BE2C (cell line): ENCODE results near the gene TDRD12.

Experiments used
- DNase-seq: peaks from one replicate; pipeline ENCODE4 v3.0.0-alpha.2; 2020
- H3K27me3 ChIP-seq: fragments of 250-450 bp; sonication (Bioruptor Pico); 2 replicates; pipeline ENCODE4 v1.5.1; 2020; ENCODE audit warnings: mild to moderate bottlenecking
- H3K36me3 ChIP-seq: fragments of 250-450 bp; sonication (Bioruptor Pico); 2 replicates; pipeline ENCODE4 v1.5.1; 2020; ENCODE audit warnings: mild to moderate bottlenecking
- H3K4me1 ChIP-seq: fragments of 250-450 bp; sonication (Bioruptor Pico); 2 replicates; pipeline ENCODE4 v1.5.1; 2020
- H3K4me3 ChIP-seq: 2 replicates; pipeline ENCODE4 v1.5.1; 2011; ENCODE audit warnings: low read depth, low read length
- H3K9me3 ChIP-seq: fragments of 250-450 bp; sonication (Bioruptor Pico); 2 replicates; pipeline ENCODE4 v1.5.1; 2020
- TF ChIP-seq, protein P1 (sequence below): IDR thresholded peaks from 2 replicates; pipeline ENCODE4 v1.5.1; 2012; ENCODE audit warnings: mild to moderate bottlenecking, low read depth, low read length

The TDRD12 gene

DNA sequence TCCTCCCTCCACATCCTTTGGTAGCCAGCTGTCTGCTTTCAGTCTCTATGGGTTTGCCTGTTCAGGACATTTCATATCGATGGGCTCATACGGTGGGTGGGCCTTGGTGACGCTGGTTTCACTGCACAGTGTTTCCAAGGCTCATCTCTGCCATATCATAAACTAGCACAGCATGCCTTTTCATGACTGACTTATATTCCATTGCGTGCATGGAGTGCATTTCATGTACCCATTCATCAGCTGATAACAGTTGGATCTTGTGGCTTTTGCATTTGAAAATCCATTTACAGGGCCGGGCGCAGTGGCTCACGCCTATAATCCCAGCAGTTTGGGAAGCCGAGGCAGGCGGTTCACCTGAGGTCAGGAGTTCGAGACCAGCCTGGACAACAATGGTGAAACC is 69.9 kb downstream of the TDRD12 start:
- H3K9me3 ChIP-seq: no peaks in the 10 kb centered on the region
- H3K27me3 ChIP-seq: no peaks in the 10 kb centered on the region
- no peak overlapping the region for H3K4me3 ChIP-seq
- no peak for DNase-seq
- TF ChIP-seq, protein P1, sequence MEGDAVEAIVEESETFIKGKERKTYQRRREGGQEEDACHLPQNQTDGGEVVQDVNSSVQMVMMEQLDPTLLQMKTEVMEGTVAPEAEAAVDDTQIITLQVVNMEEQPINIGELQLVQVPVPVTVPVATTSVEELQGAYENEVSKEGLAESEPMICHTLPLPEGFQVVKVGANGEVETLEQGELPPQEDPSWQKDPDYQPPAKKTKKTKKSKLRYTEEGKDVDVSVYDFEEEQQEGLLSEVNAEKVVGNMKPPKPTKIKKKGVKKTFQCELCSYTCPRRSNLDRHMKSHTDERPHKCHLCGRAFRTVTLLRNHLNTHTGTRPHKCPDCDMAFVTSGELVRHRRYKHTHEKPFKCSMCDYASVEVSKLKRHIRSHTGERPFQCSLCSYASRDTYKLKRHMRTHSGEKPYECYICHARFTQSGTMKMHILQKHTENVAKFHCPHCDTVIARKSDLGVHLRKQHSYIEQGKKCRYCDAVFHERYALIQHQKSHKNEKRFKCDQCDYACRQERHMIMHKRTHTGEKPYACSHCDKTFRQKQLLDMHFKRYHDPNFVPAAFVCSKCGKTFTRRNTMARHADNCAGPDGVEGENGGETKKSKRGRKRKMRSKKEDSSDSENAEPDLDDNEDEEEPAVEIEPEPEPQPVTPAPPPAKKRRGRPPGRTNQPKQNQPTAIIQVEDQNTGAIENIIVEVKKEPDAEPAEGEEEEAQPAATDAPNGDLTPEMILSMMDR: no peak
- no peaks in the 10 kb centered on the region for H3K36me3 ChIP-seq
- H3K4me1 ChIP-seq: no peaks in the 10 kb centered on the region

DNA sequence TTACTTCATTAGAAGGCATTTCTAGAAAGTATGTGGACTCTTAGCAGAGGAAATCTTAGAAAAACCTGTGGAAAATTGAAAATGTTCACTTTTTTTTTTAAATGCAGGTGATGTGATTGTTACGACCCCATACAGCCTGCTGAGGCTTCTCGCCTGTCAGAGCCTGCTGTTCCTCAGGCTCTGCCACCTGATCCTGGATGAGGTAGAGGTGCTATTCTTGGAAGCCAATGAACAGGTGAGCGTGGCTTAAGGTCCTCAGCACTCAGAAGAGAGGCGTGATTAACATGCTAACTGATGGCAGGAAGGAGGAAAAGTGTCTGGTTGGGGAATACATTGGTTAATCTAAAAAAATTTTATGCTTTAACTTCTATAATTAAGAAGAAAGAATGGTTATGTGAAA is 78.6 kb downstream of the TDRD12 start:
- DNase-seq: no peak
- Histone ChIP-seq H3K9me3 (no peaks in the 10 kb centered on the region), H3K4me1 (no peaks in the 10 kb centered on the region), H3K27me3 (no peaks in the 10 kb centered on the region), H3K36me3 (no peaks in the 10 kb centered on the region), H3K4me3 (no peak overlapping the region)
- TF ChIP-seq, protein P1: no peak

DNA sequence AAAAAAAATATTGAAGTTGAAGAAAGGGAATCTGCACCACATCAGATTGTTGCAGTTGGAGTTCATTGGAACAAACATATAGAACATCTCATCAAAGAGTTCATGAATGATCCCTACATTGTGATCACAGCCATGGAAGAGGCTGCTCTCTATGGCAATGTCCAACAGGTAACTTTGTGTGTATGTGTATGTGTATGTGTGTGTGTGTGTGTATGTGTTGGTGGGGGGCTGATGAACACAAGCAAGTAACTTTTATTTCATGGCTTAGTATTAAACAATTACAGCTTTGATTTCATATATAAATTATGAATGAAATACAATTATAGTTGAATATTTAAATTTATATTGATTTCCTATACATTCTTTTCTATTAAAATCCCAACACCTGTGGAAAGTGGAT is 80.6 kb downstream of the TDRD12 start:
- DNase-seq: no peak
- H3K9me3 ChIP-seq: no peaks in the 10 kb centered on the region
- TF ChIP-seq, protein P1: no peak
- H3K27me3 ChIP-seq: no peaks in the 10 kb centered on the region
- H3K4me3 ChIP-seq: no peak overlapping the region
- no peaks in the 10 kb centered on the region for H3K36me3 ChIP-seq
- no peaks in the 10 kb centered on the region for H3K4me1 ChIP-seq

DNA sequence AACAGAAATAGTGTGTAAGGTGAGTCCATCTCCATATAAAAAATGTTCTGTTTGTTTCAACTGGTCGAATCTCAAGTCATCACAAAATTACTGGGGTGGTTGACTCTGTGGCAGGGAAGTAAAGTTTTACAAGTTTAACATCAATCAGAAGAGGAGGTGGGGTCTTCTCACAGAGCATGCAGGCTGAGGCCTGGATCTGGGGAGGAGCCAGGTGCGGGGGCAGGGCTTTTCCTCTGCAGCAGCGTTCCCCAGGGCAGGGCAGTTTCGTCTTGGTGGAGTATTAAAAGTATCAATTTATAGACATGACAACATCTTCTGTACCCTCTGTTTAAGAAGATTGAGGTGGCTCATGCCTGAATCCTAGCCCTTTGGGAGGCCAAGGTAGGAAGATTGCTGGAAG is 81.2 kb downstream of the TDRD12 start:
- Histone ChIP-seq H3K36me3 (no peaks in the 10 kb centered on the region), H3K27me3 (no peaks in the 10 kb centered on the region), H3K9me3 (no peaks in the 10 kb centered on the region), H3K4me1 (no peaks in the 10 kb centered on the region), H3K4me3 (no peak overlapping the region)
- TF ChIP-seq, protein P1: no peak
- DNase-seq: no peak

DNA sequence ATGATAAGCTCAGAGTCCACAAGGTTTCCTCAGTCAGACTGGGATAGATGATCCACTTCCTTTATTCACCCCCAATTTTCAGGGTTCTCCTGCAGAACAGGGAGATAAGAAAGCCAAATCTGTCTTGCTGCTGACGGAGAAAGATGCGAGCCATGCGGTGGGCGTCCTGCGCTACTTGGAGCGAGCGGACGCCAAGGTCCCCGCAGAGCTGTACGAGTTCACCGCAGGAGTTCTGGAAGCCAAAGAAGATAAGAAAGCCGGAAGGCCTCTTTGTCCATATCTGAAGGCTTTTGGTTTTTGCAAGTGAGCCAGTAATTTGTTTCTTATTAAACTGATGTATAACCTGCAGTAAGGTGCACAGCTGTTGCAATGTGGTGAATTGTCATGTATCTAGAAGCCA is 83.3 kb downstream of the TDRD12 start:
- Histone ChIP-seq H3K4me1 (no peaks in the 10 kb centered on the region), H3K9me3 (no peaks in the 10 kb centered on the region), H3K4me3 (no peak overlapping the region), H3K36me3 (no peaks in the 10 kb centered on the region), H3K27me3 (no peaks in the 10 kb centered on the region)
- DNase-seq: no peak
- TF ChIP-seq, protein P1: no peak

DNA sequence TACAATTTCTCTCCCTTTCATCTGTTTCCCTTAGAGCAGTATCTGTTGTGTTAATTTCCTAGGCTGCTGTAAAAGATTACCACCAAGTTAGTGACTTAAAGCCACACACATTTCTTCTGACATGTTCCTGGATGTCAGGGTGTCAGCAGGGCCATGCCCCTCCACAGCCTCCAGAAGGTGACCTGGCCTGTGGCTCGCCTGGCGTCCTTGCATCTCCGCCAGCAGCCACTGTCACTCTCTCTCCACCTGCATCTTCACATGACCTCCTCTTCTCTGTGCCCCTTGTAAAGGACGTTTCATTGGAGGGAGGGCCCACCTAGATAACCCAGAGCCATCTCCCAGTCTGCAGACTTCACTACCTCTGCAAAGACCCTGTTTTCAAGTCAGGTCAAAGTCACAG is 88.7 kb downstream of the TDRD12 start:
- Histone ChIP-seq H3K4me3 (no peak overlapping the region), H3K4me1 (no peaks in the 10 kb centered on the region), H3K36me3 (no peaks in the 10 kb centered on the region), H3K27me3 (no peaks in the 10 kb centered on the region), H3K9me3 (no peaks in the 10 kb centered on the region)
- TF ChIP-seq, protein P1: no peak
- no peak for DNase-seq
